GM18499 (cell line): ENCODE data around the gene CASR.
A peak's percentile ranks its signal among the peaks of the same experiment; 100 is the strongest.
"Not testable (repeated sequence)": the region's sequence is repeated elsewhere in the genome, so short reads cannot be mapped to it uniquely, and the experiment has no call there.

ENCODE experiments used
- ATAC-seq: cut with Tn5 transposase; IDR thresholded peaks from one replicate; pipeline ENCODE4 v1.9.1; 2021; ENCODE audit warnings: moderate number of reproducible peaks; ENCODE audit not compliant: insufficient read depth, unreplicated experiment

The CASR gene, protein sequence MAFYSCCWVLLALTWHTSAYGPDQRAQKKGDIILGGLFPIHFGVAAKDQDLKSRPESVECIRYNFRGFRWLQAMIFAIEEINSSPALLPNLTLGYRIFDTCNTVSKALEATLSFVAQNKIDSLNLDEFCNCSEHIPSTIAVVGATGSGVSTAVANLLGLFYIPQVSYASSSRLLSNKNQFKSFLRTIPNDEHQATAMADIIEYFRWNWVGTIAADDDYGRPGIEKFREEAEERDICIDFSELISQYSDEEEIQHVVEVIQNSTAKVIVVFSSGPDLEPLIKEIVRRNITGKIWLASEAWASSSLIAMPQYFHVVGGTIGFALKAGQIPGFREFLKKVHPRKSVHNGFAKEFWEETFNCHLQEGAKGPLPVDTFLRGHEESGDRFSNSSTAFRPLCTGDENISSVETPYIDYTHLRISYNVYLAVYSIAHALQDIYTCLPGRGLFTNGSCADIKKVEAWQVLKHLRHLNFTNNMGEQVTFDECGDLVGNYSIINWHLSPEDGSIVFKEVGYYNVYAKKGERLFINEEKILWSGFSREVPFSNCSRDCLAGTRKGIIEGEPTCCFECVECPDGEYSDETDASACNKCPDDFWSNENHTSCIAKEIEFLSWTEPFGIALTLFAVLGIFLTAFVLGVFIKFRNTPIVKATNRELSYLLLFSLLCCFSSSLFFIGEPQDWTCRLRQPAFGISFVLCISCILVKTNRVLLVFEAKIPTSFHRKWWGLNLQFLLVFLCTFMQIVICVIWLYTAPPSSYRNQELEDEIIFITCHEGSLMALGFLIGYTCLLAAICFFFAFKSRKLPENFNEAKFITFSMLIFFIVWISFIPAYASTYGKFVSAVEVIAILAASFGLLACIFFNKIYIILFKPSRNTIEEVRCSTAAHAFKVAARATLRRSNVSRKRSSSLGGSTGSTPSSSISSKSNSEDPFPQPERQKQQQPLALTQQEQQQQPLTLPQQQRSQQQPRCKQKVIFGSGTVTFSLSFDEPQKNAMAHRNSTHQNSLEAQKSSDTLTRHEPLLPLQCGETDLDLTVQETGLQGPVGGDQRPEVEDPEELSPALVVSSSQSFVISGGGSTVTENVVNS

DNA sequence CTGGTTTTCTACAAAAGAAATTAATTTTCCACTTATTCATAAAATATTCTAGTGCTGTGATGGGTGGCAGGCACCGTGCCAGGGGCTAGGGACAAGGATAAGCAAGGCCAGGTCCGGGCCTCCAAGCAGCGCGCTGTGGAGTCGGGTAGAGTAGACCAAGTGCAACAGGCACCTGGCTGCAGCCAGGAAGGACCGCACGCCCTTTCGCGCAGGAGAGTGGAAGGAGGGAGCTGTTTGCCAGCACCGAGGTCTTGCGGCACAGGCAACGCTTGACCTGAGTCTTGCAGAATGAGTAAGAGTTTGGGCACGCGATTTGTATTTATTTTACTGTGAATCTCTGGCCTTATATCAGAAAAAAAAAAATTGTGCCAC, at the start of gene CASR:
Gene CASR, plus strand, starts transcription at position 148 of the 372 bp plus-strand sequence. CDS start 70,522 bp downstream, outside the sequence.
- ATAC-seq, result no peak

DNA sequence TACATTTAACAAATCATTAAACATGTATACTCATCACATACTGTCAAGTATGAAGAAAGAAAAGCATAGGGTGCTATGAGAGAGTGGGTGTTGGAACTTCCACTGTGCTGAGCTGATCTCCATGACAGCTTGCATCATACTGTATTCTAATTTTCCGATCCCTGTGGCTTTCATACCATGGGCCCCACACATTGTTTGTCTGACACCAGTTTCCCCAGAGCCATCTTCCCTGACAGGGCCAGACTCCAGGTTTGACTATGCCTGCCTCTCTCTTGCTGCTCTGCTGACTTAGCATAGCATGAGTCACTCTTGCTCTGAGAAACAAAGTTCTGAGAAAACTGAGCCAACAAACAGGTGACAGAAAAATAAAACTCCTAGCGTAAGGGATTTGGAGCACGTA, 37.0 kb upstream of the CASR start:
- peak; percentile 65 for ATAC-seq

DNA sequence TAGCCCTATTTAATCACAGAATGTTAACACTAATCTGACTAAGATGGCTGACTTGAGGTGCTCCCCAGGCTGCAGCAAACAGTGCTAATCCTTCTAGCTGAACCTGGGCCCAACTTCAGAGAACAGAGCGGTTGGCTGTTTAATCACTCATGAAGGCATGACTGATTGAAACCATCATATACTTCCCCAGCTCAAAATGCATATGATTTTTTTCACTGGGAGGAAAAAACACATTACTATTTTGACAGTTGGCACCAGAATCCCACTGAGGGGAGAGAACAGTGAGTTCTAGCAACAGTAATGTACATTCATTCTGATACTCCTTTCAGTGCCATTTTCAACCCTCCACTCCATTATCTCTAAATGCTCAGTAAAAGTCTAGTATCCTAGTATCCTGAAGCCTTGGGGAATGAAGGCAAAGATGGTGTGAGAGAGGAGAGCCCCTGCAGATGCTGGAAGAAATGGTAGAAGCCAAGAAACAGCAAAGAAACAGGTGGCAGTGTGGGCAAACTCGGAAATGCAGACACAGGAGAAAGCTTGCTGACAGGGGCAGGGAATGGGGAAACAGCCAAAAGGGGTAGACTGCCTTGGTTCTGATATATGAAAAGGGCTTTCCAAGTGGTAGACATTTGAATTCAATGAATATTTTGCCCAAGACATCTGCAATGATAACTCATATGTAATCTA, 34.4 kb upstream of the CASR start:
- ATAC-seq, result no peak

DNA sequence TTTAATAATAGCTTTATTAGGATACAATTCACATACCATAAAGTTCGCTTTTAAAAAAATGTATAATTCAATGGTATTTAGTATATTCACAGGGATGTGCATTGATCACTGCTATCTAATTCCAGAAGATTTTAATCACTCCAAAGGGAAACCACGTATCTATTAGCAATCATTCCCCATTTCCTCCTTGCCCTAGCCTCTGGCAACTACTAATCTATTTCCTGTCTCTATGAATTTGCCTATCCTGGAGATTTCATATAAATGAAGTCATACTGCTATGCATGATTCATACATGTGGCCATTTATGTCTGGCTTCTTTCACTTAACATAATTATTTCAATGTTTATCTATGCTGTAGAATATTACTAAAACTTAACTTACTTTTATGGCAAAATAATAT, 32.0 kb upstream of the CASR start:
- no peak for ATAC-seq

DNA sequence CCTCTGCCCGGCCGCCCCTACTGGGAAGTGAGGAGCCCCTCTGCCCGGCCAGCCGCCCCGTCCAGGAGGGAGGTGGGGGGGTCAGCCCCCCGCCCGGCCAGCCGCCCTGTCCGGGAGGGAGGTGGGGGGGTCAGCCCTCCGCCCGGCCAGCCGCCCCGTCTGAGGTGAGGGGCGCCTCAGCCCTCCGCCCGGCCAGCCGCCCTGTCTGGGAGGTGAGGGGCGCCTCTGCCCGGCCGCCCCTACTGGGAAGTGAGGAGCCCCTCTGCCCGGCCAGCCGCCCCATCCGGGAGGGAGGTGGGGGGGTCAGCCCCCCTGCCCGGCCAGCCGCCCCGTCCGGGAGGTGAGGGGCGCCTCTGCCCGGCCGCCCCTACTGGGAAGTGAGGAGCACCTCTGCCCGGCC, 18.5 kb upstream of the CASR start:
- not testable (repeated sequence) for ATAC-seq

DNA sequence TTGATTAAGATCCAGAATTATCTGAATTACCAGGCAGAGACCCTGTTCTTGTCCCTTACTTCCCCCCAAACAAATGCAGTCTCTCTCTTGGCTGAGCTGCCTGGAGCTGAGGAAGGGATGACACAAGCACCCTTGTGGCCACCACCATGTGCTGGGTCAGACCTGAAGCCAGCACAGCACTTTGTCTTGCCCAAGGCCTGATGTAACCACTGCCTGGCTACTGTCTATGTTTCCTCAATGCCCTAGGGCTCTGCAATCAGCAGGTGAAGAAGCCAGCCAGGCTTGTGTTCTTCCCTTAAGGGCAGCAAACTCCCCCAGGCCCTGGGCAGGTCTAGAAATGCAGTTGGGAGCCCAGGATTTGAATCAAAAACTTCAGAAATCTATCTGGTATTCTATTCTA, 15.8 kb upstream of the CASR start:
- ATAC-seq, result no peak

DNA sequence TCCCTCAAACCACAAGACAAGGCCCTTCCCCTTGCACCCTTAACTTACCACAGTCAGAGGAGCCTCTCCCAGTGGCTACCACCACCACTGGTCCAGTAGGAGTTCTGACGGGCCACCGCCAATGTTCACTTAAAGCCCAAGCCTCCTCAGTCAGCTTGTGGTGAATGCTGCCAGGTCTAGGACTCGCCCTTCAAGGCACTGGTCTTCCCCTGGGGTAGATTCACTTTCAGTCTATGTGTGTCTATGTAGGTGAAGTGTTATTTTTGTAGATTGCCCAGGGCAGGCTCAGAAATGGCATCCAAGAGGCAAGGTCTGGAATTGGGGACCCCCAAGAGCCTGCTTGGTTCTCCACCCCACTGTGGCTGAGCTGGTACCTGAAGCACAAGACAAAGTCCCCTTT, 15.4 kb upstream of the CASR start:
- no peak for ATAC-seq

DNA sequence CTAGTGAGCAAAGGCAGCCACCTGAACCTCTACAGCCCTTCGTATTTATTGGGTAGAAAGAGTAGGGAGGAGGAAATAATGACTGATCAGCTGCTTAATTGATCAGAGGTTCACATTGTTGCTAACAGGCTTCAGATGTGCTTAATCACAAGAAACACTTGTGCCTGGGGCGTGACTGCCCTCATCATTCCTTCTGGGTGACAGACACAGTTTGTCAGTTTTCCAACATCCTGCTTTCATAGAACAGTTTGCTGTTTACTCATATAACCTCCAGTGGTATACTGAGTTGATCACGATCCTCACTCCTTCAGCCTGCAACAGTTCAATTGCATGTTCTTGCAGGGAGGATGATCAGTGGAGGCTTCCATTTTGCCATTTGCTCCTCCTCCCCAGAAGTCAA, 13.6 kb upstream of the CASR start:
- no peak for ATAC-seq

DNA sequence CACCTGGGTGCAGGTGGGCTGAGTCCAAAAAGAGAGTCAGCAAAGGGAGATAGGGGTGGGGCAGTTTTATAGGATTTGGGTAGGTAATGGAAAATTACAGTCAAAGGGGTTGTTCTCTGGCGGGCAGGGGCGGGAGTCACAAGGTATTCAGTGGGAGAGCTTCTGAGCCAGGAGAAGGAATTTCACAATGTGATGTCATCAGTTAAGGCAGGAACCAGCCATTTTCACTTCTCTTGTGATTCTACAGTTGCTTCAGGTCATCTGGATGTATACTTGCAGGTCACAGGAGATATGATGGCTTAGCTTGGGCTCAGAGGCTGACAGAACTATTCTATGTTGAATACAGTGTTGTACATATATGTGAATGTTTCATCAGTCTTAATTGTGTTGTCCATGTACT, 12.1 kb upstream of the CASR start:
- ATAC-seq, result not testable (repeated sequence)

DNA sequence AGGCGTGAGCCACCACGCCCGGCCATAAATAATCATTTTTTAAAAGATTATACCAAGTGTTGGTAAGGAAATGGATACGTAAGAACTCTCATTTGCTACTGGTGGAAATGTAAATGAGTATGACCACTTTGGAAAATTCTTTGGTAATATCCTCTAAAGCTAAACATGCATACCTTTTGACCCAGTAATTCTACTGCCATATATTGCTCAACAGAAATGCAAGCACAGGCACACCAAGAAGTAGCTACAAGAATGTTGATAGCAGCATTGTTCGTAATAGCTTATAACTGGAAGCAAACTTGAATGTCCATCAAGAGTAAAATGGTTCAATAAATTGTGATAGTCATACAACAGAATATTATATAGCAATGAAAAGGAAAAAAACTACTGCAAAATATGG, 4.8 kb upstream of the CASR start:
- no peak for ATAC-seq

DNA sequence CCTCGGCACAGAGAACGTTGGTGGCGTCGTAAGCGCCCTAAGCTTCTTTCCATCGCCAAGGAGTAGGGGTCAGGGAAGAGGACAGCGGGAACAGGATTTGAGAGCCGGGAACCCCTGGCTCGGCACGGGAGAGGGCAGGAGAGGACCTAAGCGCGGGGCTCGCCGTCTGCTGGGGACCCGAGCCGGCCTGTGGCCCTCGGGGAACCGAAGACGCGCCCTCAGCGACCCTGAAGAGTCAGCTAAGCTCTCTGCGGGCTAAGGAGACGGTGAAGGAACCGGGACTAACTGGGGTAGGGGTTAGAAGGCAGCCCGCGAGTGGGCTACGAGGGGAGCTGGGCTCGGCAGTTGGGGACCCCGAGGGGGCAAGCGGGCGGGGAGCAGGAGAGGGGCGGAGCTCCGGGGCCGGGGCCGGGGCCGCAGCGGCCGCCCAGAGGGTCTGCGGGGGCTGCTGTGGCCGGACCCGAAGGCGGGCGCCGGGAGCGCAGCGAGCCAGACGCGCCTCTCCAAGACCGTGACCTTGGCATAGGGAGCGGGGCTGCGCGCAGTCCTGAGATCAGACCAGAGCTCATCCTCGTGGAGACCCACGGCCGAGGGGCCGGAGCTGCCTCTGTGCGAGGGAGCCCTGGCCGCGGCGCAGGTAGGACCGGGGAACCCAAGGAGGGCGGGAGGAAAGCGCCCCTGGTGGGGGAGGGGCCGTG, 574 bp downstream of the CASR start:
- ATAC-seq, result no peak

DNA sequence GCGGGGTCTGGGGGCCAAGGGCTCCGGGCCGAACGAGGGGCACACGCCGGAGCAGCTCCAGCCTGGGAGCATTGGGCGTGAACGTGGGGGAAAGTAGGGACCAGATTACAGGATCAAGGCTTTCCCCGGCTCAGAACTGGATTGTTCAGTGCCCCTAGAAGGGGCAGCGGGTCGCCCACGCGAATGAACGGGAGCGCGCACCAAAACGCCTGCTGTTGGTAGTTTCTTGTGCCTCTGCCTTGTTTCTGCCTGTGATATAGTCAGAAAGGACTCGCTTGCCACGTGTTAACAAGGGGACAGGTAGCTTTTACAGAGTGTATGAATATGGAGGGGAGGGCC, 1.1 kb downstream of the CASR start:
- ATAC-seq, result no peak

DNA sequence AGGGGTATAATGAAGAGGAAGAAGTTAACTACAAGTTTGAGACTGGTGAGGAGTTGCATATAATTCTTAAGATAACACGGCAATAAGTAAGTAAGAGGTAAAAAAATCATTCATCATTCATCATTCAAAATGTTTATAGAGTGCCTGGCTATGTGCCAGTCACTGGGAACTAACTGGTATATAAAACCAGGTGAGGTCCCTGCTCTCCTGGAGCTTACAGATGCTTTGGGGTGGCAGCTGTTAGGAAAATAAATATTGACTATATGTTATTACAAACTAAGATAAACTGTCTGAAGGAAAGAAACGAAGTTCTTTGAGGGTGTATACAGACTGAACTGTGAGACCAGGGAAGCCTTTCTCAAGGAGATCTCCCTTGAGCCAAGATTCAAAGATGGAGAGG, 2.9 kb downstream of the CASR start:
- ATAC-seq, result no peak

DNA sequence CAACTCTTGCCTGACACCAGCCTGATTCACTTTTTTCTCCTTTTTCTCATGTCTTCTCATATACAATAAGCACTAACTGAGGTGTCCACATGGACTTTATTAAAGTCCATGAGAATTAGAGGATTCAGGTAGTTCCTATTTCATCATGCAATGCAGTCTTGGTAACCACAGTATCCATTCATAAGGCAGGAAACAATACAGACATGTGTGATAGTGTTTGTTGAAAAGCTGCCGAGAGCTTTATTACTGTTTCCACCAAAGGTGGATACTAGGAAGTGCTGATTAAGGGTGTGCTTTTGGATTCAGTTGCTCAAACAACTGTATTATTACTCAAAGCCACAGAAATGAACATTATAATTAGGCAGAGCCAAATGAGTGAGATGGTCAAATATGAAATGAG, 5.3 kb downstream of the CASR start:
- ATAC-seq, result no peak

DNA sequence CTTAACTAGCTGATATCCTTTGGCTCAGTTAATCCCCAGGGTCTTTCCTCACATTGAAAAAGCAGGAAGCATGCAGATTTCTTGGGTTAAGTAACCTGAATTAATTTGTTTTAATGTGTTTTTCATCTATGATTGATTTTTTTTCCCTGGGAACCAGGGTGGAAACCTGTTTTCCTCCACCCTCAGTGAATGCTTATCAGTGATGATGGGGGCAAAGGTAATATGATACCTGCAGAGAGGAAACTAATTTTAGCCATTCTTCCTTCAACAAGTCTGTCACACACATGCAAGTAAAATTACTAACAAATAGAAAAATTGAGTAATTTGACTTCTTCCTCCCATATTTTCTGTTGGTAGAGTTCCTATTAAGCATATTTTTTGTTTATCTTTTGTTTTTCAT, 5.9 kb downstream of the CASR start:
- ATAC-seq, result no peak

DNA sequence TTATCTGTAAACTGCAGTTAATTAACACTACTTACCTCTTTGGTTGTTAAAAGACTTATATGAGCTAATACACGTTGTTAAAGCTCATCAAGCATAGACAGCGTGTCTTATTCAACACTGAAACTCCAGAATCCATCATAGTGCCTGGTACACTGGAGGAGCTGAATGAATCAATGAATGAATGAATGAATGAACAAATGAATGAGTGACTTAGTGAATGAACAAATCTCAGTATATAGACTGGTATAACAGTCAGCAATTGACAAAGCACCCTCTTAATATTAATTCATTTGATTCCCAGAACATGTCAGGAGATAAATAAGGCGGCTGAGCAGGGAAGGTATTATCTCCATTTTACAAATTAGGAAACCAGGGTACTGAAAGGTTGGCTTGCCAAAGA, 7.1 kb downstream of the CASR start:
- no peak for ATAC-seq

DNA sequence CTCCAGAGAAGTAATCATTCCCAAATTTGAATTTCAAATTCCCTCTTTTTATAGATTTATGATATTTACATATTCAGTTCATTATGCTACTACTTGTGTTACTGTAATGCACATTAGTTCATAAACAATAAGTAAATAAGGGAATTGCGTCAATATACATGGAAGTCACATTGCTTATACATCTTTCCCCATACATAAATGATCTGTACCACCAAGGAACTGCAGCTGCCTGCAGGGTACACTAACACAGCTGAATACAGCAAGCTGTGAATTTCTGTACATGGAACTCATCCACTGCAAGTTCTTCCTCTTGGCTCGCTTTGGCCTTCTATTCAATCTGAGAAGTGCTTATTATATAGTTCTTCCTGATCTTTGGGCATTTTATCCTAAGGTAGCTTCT, 15.5 kb downstream of the CASR start:
- no peak for ATAC-seq

DNA sequence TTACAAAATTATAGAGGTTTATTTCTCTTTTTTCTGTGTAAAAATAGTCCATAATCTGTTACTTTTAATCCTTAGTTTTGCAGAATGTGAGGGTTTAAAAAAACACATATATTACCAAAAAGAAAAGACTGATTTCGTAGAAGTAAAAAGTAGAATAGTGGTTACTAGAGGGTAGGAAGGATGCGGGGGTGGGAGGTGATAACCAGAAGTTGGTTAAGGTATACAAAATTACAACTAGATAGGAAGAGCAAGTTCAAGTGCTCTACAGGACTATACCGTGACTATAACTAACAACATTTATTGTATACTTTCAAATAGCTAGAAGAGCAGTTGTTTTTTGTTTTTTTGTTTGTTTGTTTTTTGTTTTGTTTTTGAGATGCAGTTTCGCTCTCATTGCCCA, 16.1 kb downstream of the CASR start:
- ATAC-seq, result no peak

DNA sequence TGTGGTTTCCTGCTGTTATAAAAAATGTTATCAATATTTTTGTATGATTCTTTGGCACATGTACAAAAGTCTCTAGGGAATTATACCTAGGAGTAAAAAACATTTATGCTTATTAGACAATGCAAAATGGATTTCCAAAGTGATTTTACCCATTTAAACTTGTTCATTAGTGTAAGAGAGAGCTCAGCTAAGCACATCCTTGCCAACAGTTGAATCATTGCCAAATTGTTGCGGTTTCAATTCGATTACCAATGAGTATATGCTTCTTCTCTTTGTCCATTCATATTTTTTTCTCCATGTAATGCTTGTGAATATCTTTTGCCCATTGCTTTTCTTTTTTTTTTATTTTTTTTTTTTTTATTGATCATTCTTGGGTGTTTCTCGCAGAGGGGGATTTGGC, 17.2 kb downstream of the CASR start:
- no peak for ATAC-seq

DNA sequence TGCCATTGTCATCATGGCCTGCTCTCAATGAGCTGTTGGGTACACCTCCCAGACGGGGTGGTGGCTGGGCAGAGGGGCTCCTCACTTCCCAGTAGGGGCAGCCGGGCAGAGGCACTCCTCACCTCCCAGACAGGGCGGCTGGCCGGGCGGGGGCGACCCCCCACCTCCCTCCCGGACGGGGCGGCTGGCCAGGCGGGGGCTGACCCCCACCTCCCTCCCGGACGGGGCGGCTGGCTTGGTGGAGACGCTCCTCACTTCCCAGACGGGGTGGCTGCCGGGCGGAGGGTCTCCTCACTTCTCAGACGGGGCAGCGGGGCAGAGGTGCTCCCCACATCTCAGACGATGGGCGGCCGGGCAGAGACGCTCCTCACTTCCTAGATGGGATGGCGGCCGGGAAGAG, 18.0 kb downstream of the CASR start:
- ATAC-seq, result not testable (repeated sequence)
